DOHH2 (cell line): ENCODE results near the gene KDM5A.

ENCODE experiments used
- EZH2phosphoT487 ChIP-seq: fragments of 200-600 bp; sonication (generic); IDR thresholded peaks from 2 replicates; pipeline ENCODE4 v1.6.1; 2017; ENCODE audit warnings: borderline replicate concordance, mild to moderate bottlenecking, antibody characterized with exemption, low read length, moderate library complexity, mixed read lengths
- TF ChIP-seq, protein P1 (sequence below): fragments of 200-600 bp; sonication (generic); IDR thresholded peaks from one replicate; pipeline ENCODE4 v1.5.1; 2014; ENCODE audit warnings: antibody characterized with exemption, mild to moderate bottlenecking, low read depth, low read length; ENCODE audit not compliant: poor library complexity, severe bottlenecking

DNA sequence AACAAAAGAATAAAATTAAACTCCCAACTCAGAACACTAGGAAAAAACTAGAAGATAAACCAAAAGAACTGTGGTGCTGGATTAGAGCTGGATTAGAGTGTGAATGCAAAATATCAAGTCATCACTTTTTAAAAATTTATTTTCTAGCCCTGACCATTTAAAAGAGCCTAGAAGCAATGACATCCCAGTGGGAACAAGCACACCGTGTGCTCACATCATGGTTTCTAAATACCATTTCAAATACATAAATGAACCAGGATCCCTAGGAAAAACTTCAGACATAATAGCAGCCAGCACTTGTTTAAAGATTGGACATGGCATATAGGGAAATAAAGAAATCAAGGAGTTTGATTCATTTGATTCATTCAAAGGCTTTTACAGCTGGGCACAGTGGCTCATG, 30.0 kb downstream of the KDM5A start:
- TF ChIP-seq, protein P1, sequence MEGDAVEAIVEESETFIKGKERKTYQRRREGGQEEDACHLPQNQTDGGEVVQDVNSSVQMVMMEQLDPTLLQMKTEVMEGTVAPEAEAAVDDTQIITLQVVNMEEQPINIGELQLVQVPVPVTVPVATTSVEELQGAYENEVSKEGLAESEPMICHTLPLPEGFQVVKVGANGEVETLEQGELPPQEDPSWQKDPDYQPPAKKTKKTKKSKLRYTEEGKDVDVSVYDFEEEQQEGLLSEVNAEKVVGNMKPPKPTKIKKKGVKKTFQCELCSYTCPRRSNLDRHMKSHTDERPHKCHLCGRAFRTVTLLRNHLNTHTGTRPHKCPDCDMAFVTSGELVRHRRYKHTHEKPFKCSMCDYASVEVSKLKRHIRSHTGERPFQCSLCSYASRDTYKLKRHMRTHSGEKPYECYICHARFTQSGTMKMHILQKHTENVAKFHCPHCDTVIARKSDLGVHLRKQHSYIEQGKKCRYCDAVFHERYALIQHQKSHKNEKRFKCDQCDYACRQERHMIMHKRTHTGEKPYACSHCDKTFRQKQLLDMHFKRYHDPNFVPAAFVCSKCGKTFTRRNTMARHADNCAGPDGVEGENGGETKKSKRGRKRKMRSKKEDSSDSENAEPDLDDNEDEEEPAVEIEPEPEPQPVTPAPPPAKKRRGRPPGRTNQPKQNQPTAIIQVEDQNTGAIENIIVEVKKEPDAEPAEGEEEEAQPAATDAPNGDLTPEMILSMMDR, result no peak
- no peak for TF ChIP-seq EZH2phosphoT487
